PC-3 (cell line): Measurements from ENCODE around the gene TMUB2.

ENCODE experiments used
- EZH2 ChIP-seq: fragments of 300-600 bp; sonication (generic); IDR thresholded peaks from one replicate; pipeline ENCODE4 v1.6.1; 2017; ENCODE audit warnings: antibody characterized with exemption, mild to moderate bottlenecking, low read length; ENCODE audit not compliant: unreplicated experiment
- EZH2phosphoT487 ChIP-seq: fragments of 300-600 bp; sonication (generic); IDR thresholded peaks from 2 replicates; pipeline ENCODE4 v1.6.1; 2018; ENCODE audit warnings: mild to moderate bottlenecking, antibody characterized with exemption, low read length, borderline replicate concordance
- TF ChIP-seq, protein P1 (sequence below): fragments of 300-600 bp; sonication (generic); conservative IDR thresholded peaks from 2 replicates; pipeline ENCODE4 v1.5.1; 2017; ENCODE audit warnings: antibody characterized with exemption, low read depth, mild to moderate bottlenecking, low read length

GRCh38 chr17:44211281-44212265 is 24.8 kb downstream of the TMUB2 start:
- no peak for TF ChIP-seq EZH2phosphoT487
- TF ChIP-seq, protein P1, sequence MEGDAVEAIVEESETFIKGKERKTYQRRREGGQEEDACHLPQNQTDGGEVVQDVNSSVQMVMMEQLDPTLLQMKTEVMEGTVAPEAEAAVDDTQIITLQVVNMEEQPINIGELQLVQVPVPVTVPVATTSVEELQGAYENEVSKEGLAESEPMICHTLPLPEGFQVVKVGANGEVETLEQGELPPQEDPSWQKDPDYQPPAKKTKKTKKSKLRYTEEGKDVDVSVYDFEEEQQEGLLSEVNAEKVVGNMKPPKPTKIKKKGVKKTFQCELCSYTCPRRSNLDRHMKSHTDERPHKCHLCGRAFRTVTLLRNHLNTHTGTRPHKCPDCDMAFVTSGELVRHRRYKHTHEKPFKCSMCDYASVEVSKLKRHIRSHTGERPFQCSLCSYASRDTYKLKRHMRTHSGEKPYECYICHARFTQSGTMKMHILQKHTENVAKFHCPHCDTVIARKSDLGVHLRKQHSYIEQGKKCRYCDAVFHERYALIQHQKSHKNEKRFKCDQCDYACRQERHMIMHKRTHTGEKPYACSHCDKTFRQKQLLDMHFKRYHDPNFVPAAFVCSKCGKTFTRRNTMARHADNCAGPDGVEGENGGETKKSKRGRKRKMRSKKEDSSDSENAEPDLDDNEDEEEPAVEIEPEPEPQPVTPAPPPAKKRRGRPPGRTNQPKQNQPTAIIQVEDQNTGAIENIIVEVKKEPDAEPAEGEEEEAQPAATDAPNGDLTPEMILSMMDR = no peak
- TF ChIP-seq EZH2 = no peak
